Transverse colon (tissue), 4 donors: Measurements from ENCODE around the gene GMPR. TPM values are rescaled to one million over a fixed set of nuclear protein-coding genes. Genes with fewer than 3 reads are reported as not detected.

ENCODE experiments used
- DNase-seq: peaks from one replicate; pipeline ENCODE4 v3.0.0-alpha.2; 2019
- H3K27ac ChIP-seq, 4 donors: fragments of 200-600 bp; sonication (generic); 2 replicates each; pipeline ENCODE4 v1.5.1; 2016 to 2018; ENCODE audit warnings: inconsistent platforms in 4 of 4
- H3K27me3 ChIP-seq: fragments of 200-600 bp; sonication (generic); 2 replicates; pipeline ENCODE4 v1.5.1; 2017; ENCODE audit warnings: inconsistent platforms
- H3K36me3 ChIP-seq, 4 donors: fragments of 200-600 bp; sonication (generic); 2 replicates each; pipeline ENCODE4 v1.5.1; 2017 to 2019; ENCODE audit warnings: inconsistent platforms in 4 of 4
- H3K4me1 ChIP-seq, 4 donors: fragments of 200-600 bp; sonication (generic); 2 replicates each; pipeline ENCODE4 v1.5.1; 2017 to 2020; ENCODE audit warnings: inconsistent platforms in 4 of 4
- H3K4me3 ChIP-seq, 4 donors: fragments of 200-600 bp; sonication (generic); 1 replicate in 1 of 4; 2 replicates in 3 of 4; pipeline versions ENCODE4 v1.5.1 to v1.6.1; 2017 to 2019; ENCODE audit warnings: inconsistent platforms in 4 of 4
- H3K9me3 ChIP-seq, 2 donors: fragments of 200-600 bp; sonication (generic); 2 replicates each; pipeline ENCODE4 v1.5.1; 2017 to 2019; ENCODE audit warnings: inconsistent platforms in 2 of 2
- EP300 ChIP-seq: sonication (generic); formaldehyde crosslinking; IDR thresholded peaks from one replicate; pipeline ENCODE4 v1.6.1; 2017; ENCODE audit warnings: antibody characterized with exemption, low read depth
- POLR2A ChIP-seq: fragments of 450-650 bp; IDR thresholded peaks from one replicate; pipeline ENCODE4 v1.6.1; 2016; ENCODE audit warnings: antibody characterized with exemption, mild to moderate bottlenecking, moderate library complexity
- POLR2AphosphoS5 ChIP-seq, 3 donors: sonication (generic); formaldehyde crosslinking; IDR thresholded peaks; one replicate each; pipeline ENCODE4 v1.6.1; 2016; ENCODE audit warnings: antibody characterized with exemption in 3 of 3
- WGBS, 2 donors: methylation state at CpG; one replicate each; pipeline ENCODE4 v1.1.5; 2018; ENCODE audit warnings: low coverage in 1 of 2; 5-methylcytosine and 5-hydroxymethylcytosine counted together
- in situ Hi-C, 4 donors: fragments of 200-750 bp; cut with MboI; loops; one replicate each; pipeline versions ENCODE4 v1.15.0 to v1.15.1; 2017; ENCODE audit warnings: low sequenced_read_pairs in 3 of 4, low pct_ligation_motif_present in 1 of 4, low pct_unique_long_range_greater_than_20kb in 1 of 4
- intact Hi-C: fragments of 100-400 bp; cut with DNase I; formaldehyde crosslinking; loops from one replicate; pipeline ENCODE4 v1.15.1; 2023; ENCODE audit warnings: low total_unique reads
- total RNA-seq, 4 donors: library from RNA; depleted of rRNA; stranded (reverse); fragments of >200 nt; gene quantifications; one replicate each; pipeline ENCODE4 v1.1.0, GENCODE V29; 2016
- TF ChIP-seq, protein P1 (sequence below), 5 experiments: fragments of 200-600 bp in 3 of 5; fragments of 450-650 bp in 2 of 5; sonication (generic) in 3 of 5; IDR thresholded peaks; 1 replicate in 2 of 5; 2 replicates in 3 of 5; pipeline ENCODE4 v1.5.1; 2016 to 2017; ENCODE audit warnings: antibody characterized with exemption in 5 of 5, inconsistent platforms in 3 of 5, mild to moderate bottlenecking in 2 of 5, moderate library complexity in 1 of 5

The GMPR gene
- total RNA-seq, 4 donors from 2014 or later: 4.4 to 5.1 (median 4.5) TPM; not detected in 1

DNA sequence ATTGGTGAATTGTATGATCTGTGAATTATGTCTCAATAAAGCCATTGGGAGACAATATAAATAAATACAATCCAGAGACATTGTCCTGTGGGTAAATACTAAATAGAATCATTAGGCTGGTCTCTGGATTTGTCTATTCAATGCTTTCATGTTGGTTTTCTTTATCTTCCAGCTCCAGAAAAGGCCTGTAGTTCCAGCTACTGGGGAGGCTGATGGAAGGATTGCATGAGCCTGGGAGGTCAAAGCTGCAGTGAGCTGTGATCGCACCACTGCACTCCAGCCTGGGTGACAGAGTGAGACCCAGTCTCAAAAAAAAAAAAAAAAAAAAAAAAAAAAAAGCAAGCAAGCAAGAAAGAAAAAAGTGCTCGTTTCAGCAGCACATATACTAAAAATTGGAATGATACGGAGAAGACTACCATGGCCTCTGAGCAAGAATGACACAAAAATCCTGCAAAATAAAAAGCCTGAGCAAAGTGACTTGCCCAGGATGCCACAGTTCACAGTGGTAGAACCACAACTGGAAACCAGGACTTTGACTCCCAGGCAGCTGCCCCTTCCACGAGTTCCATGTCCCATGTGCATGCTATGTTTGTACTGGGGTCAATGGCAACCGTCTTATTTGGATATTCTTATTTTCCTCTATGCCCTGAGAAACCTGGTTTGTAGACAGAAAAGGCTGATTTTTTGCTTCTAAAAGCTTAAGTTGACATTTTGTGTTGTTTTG is 33.6 kb upstream of the GMPR start:
- Histone ChIP-seq H3K27me3 (no peaks in the 10 kb centered on the region), H3K36me3 (no peaks in the 10 kb centered on the region), H3K27ac (no peak overlapping the region), H3K4me3 (no peak overlapping the region), H3K4me1 (peaks cover 0 to 25% (median 6%) of the 10 kb centered on the region in 4 donors), H3K9me3 (no peaks in the 10 kb centered on the region)
- WGBS, 2 donors: 69 to 73% methylated on average over 4 to 5 of the region's 5 CpGs
- intact Hi-C loops: loop anchor here (5.0 kb wide), 1 partner anchor 513 kb away; no protein-coding TSS in a partner anchor
- no peak for DNase-seq
- no peak for TF ChIP-seq POLR2A
- TF ChIP-seq, protein P1, sequence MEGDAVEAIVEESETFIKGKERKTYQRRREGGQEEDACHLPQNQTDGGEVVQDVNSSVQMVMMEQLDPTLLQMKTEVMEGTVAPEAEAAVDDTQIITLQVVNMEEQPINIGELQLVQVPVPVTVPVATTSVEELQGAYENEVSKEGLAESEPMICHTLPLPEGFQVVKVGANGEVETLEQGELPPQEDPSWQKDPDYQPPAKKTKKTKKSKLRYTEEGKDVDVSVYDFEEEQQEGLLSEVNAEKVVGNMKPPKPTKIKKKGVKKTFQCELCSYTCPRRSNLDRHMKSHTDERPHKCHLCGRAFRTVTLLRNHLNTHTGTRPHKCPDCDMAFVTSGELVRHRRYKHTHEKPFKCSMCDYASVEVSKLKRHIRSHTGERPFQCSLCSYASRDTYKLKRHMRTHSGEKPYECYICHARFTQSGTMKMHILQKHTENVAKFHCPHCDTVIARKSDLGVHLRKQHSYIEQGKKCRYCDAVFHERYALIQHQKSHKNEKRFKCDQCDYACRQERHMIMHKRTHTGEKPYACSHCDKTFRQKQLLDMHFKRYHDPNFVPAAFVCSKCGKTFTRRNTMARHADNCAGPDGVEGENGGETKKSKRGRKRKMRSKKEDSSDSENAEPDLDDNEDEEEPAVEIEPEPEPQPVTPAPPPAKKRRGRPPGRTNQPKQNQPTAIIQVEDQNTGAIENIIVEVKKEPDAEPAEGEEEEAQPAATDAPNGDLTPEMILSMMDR (IDR thresholded peaks at IDR 0.05): no peak
- TF ChIP-seq POLR2AphosphoS5 (IDR thresholded peaks at IDR 0.05): no peak
- TF ChIP-seq EP300: no peak
- in situ Hi-C loops: loop anchor here in 3 of 4 donors (5.0 to 10.0 kb wide), 2 partner anchors 510 to 513 kb away; no protein-coding TSS in a partner anchor

DNA sequence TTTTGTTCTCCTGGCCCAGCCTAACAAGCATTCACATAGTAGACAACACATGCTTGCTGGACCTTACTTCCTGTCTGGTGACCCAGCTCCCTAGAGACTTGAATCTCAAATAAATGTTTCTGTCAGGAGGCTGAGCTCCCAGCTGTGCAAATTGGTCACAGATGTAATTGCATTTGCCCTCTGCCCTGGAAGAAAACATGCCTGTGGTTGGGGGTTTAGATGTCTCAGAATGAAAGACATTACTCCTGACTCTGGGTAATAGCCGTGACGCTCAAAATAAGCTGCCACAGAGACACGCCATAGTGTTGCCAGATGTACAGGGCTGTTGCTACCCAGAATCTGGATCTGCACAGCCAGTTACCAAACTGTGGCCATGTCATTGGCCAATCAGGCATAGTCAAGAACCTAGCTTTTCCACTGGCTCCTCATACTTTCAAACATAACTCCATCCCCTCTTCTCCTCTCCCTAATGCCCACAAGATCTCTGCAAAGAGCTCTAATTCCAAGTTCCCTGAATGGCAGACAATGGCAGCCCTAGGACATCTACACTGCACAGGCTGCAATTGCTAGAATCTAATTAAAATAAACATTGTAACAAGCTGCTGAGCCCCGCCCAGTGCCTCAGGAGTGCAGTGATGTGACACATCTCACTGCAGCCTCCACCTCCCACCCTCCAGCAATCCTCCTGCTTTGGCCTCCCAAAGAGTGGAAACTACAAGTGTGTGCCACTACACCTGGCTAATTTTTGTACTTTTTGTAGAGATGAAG is 32.8 kb upstream of the GMPR start:
- TF ChIP-seq POLR2A (no peak), EP300 (no peak), POLR2AphosphoS5 (IDR thresholded peaks at IDR 0.05) (no peak)
- TF ChIP-seq, protein P1 (IDR thresholded peaks at IDR 0.05): no peak
- 58 to 100% methylated on average over 1 to 4 of the region's 4 CpGs for WGBS, 2 donors
- Histone ChIP-seq H3K27ac (peak overlapping the region in 1 of 4 donors; percentile 31), H3K4me1 (peaks cover 0 to 21% (median 1%) of the 10 kb centered on the region in 4 donors), H3K9me3 (no peaks in the 10 kb centered on the region), H3K4me3 (no peak overlapping the region), H3K36me3 (no peaks in the 10 kb centered on the region), H3K27me3 (no peaks in the 10 kb centered on the region)
- DNase-seq: no peak
- intact Hi-C loops: loop anchor here (5.0 kb wide), 1 partner anchor 513 kb away; no protein-coding TSS in a partner anchor
- in situ Hi-C loops: loop anchor here in 2 of 4 donors (10.0 kb wide), 1 partner anchor 511 kb away; no protein-coding TSS in a partner anchor

DNA sequence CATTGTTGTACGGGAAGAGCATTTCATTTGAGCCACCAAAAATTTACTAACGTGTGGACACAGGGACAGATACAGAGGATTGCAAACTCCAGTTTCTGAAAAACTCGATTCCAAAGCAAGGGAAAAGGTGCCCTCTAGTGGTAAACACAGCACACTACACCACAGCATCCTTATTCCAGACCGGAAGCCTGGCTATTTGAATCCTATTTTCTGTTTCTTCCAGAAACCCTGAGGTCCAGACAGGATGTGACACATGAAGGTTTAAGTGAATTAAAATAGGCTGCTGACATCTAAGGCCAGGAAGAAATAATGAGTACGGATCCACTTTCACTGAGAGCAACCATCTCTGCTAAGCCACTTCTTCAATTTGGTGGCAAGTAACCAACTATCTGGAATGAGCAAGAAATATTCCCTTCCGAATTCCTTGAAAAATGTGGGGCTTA is 31.8 kb upstream of the GMPR start:
- peak; percentile 64 for DNase-seq
- no peaks in the 10 kb centered on the region for H3K36me3 ChIP-seq
- in situ Hi-C loops: loop anchor here in 2 of 4 donors (10.0 kb wide), 1 partner anchor 512 kb away; no protein-coding TSS in a partner anchor
- H3K27me3 ChIP-seq: no peaks in the 10 kb centered on the region
- no peak overlapping the region for H3K27ac ChIP-seq
- H3K4me1 ChIP-seq: peaks cover 0 to 16% (median 0%) of the 10 kb centered on the region in 4 donors
- H3K4me3 ChIP-seq: no peak overlapping the region
- 4 to 30% methylated on average over 2 to 6 of the region's 6 CpGs for whole genome bisulfite sequencing, 2 donors
- H3K9me3 ChIP-seq: no peaks in the 10 kb centered on the region
- intact Hi-C loops: loop anchor here (5.0 kb wide), 1 partner anchor 514 kb away; no protein-coding TSS in a partner anchor
- TF ChIP-seq POLR2A: no peak
- TF ChIP-seq, protein P1 (IDR thresholded peaks at IDR 0.05): peak; percentile 94 to 98 (median 97)
- no peak for TF ChIP-seq POLR2AphosphoS5 (IDR thresholded peaks at IDR 0.05)

DNA sequence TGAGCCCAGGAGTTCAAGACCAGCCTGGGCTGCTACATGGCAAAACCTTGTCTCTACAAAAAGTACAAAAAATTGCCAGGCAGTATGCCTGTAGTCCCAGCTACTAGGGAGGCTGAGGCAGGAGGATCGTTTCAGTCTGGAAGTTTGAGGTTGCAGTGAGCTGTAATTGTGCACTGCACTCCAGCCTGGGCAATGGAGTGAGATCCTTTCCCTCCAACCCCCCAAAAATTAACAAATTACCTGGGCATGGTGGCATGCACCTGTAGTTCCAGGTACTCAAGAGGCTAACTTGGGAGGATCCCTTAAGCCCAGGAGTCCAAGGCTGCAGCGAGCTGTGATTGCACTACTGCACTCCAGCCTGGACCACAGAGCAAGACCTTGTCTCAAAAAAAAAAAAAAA is 29.4 kb upstream of the GMPR start:
- no peaks in the 10 kb centered on the region for H3K36me3 ChIP-seq
- H3K4me1 ChIP-seq: peaks cover 0 to 16% (median 0%) of the 10 kb centered on the region in 4 donors
- TF ChIP-seq, protein P1 (IDR thresholded peaks at IDR 0.05): no peak
- no peak for TF ChIP-seq EP300
- TF ChIP-seq POLR2AphosphoS5 (IDR thresholded peaks at IDR 0.05): no peak
- no peak for TF ChIP-seq POLR2A
- no peaks in the 10 kb centered on the region for H3K27me3 ChIP-seq
- 33 to 41% methylated on average over 2 of the region's 2 CpGs for WGBS, 2 donors
- no peak for DNase-seq
- peak overlapping the region in 1 of 4 donors; percentile 8 for H3K27ac ChIP-seq
- no peak overlapping the region for H3K4me3 ChIP-seq
- intact Hi-C loops: loop anchor here (5.0 kb wide), 1 partner anchor 517 kb away; no protein-coding TSS in a partner anchor
- in situ Hi-C loops: loop anchor here in 2 of 4 donors (10.0 kb wide), 1 partner anchor 514 kb away; no protein-coding TSS in a partner anchor
- H3K9me3 ChIP-seq: no peaks in the 10 kb centered on the region
